ENCODE data around the gene PRRC2B. TPM values are rescaled to one million over a fixed set of nuclear protein-coding genes. Genes with fewer than 3 reads are reported as not detected.

Gene PRRC2B
- total and polyA plus RNA-seq, 2 of the 8 experiments (the other 6 are each of a cell fraction or from before 2014, with no cell fraction given) = 37.3 to 249 TPM

- Histone ChIP-seq H3K4me2 (ENCODE audit: insufficient read depth in 1 of 2, low read depth in 2 of 2, low read length in 2 of 2) (peak overlapping the region; percentile 61 to 72), H3K4me3 (ENCODE audit: extremely low read depth in 1 of 4, insufficient read depth in 2 of 4, low read depth in 3 of 4, low read length in 4 of 4) (peak overlapping the region in 3 of 4 experiments; percentile 24 to 44 (median 27); a peak in 4 of 8 replicates), H3K4ac (replicated peaks; ENCODE audit: insufficient read length, low read depth, low read length) (peak overlapping the region; percentile 24), H2BK15ac (ENCODE audit: low read length) (no peak overlapping the region), H4K91ac (replicated peaks; ENCODE audit: insufficient read length, low read length) (peak overlapping the region; percentile 48), H3K23me2 (ENCODE audit: low read depth, low read length) (no peaks in the 10 kb centered on the region), H3K79me1 (ENCODE audit: low read depth, low read length) (peaks cover 14% of the 10 kb centered on the region), H3K27ac (ENCODE audit: low read depth, low read length) (peak overlapping the region; percentile 74), H3K18ac (ENCODE audit: extremely low read depth, low read length) (peak overlapping the region; percentile 2; the same call in 1 of the 2 replicates), H2BK12ac (ENCODE audit: low read depth, low read length) (peak overlapping the region; percentile 0; the same call in 1 of the 2 replicates), H2BK20ac (ENCODE audit: low read length) (no peak overlapping the region), H2AFZ (ENCODE audit: low read length) (no peak overlapping the region), H3K79me2 (ENCODE audit: control insufficient read depth in 1 of 2, insufficient read depth in 2 of 2, low read length in 2 of 2) (peaks cover 87 to 100% of the 10 kb centered on the region in 2 experiments), H2AK5ac (ENCODE audit: low read depth, low read length) (peak overlapping the region; percentile 14; the same call in 1 of the 2 replicates), H3K4me1 (replicated peaks in 1 of 4; ENCODE audit: control insufficient read depth in 3 of 4, insufficient read depth in 4 of 4, low read length in 3 of 4) (peaks cover 40 to 65% (median 52%) of the 10 kb centered on the region in 4 experiments), H3K56ac (replicated peaks; ENCODE audit: insufficient read length, low read depth, low read length) (no peak overlapping the region), H4K8ac (ENCODE audit: extremely low read depth, insufficient read depth, low read length) (no peak overlapping the region), H2BK120ac (replicated peaks; ENCODE audit: low read depth, low read length) (no peak overlapping the region), H3K27me3 (replicated peaks in 1 of 4; ENCODE audit: control insufficient read depth in 3 of 4, extremely low read depth in 1 of 4, insufficient read depth in 3 of 4, low read length in 3 of 4) (no peaks in the 10 kb centered on the region), H3K36me3 (ENCODE audit: control insufficient read depth in 2 of 4, insufficient read depth in 4 of 4, low read length in 3 of 4) (peaks cover 0 to 3% (median 0%) of the 10 kb centered on the region in 4 experiments; a peak in 1 of 8 replicates), H4K20me1 (replicated peaks in 1 of 2; ENCODE audit: control insufficient read depth in 1 of 2, insufficient read depth in 2 of 2, low read length in 2 of 2) (peaks cover 27 to 40% of the 10 kb centered on the region in 2 experiments), H3K23ac (ENCODE audit: insufficient read length) (no peak overlapping the region), H4K5ac (ENCODE audit: insufficient read length, low read depth, low read length) (peak overlapping the region; percentile 72), H2BK5ac (ENCODE audit: low read depth, low read length) (peak overlapping the region; percentile 18), H3K9me3 (ENCODE audit: insufficient read depth in 2 of 2, low read depth in 1 of 2, low read length in 1 of 2) (no peaks in the 10 kb centered on the region), H3K14ac (ENCODE audit: insufficient read length) (peak overlapping the region; percentile 35), H3K9ac (replicated peaks in 1 of 4; ENCODE audit: extremely low read depth in 1 of 4, low read depth in 3 of 4, low read length in 3 of 4) (peak overlapping the region in 3 of 4 experiments; percentile 21 to 41 (median 24); a peak in 4 of 7 replicates)
- peak in 1 of 2 experiments; percentile 51 for DNase-seq (ENCODE audit: low read depth in 1 of 2, low spot score in 2 of 2)
- ChIA-PET CTCF (ENCODE audit: partially characterized antibody) (interaction anchor here (0.6 to 4.8 kb wide), 15 partner anchors 10 to 97 kb away, joined by 3 to 25 read pairs (median 5); partner anchors contain the start of gene POMT1), POLR2A (ENCODE audit: partially characterized antibody) (interaction anchor here (0.7 to 4.6 kb wide), 27 partner anchors 8 to 118 kb away, joined by 3 to 78 read pairs (median 4); no protein-coding TSS in a partner anchor)
- 76% methylated on average over 9 of the region's 9 CpGs; no CpG with 5 or more reads in 1 of the 2 experiments for WGBS, 2 experiments (ENCODE audit: extremely low coverage in 1 of 2, insufficient coverage in 1 of 2, insufficient read length in 1 of 2, insufficient replicate concordance in 2 of 2, low coverage in 1 of 2, low lambda C conversion rate in 2 of 2, missing lambda C conversion rate in 1 of 2)
- FAIRE-seq = no peak
- TF ChIP-seq SIRT6 (IDR thresholded peaks at IDR 0.05; ENCODE audit: low read length) = no peak
- no peak for TF ChIP-seq KDM1A (IDR thresholded peaks at IDR 0.05; ENCODE audit: borderline replicate concordance, low read length)
- TF ChIP-seq POLR2AphosphoS5 (IDR thresholded peaks at IDR 0.05; ENCODE audit: low read depth, low read length) = peak; percentile 50; the same call in 1 of the 2 replicates
- TF ChIP-seq SIN3A (conservative IDR thresholded peaks at IDR 0.05 in 1 of 2, IDR thresholded peaks at IDR 0.05 in 1 of 2; ENCODE audit: low read depth in 1 of 2, low read length in 2 of 2) = no peak
- no peak for TF ChIP-seq TAF7 (optimal IDR thresholded peaks at IDR 0.05; ENCODE audit: borderline replicate concordance, low read depth, low read length)
- no peak for TF ChIP-seq FOSL1 (IDR thresholded peaks at IDR 0.05; ENCODE audit: insufficient read depth, low read depth, low read length)
- TF ChIP-seq KDM5A (IDR thresholded peaks at IDR 0.05; ENCODE audit: low read length) = no peak
- no peak for TF ChIP-seq ZNF274 (IDR thresholded peaks at IDR 0.05; ENCODE audit: borderline replicate concordance, extremely low read depth, low read length)
- TF ChIP-seq USF2 (IDR thresholded peaks at IDR 0.05; ENCODE audit: low read length) = no peak
- no peak for TF ChIP-seq BCL11A (IDR thresholded peaks at IDR 0.05; ENCODE audit: low read depth in 2 of 2, low read length in 2 of 2)
Measured at GRCh38 chr9:131405858-131406537, 12.1 kb downstream of the PRRC2B start.

Measured in H1 (cell line).